Psoas muscle (tissue), 8 donors: ENCODE measurements around the gene SDK2. TPM values are rescaled to one million over a fixed set of nuclear protein-coding genes. Genes with fewer than 3 reads are reported as not detected.
A peak's percentile ranks its signal among the peaks of the same experiment; 100 is the strongest.
"Not testable (repeated sequence)": the region's sequence is repeated elsewhere in the genome, so short reads cannot be mapped to it uniquely, and the experiment has no call there.

Source experiments
- ATAC-seq, 4 donors: fragments of 200-7000 bp; cut with Tn5 transposase; one replicate each; pipeline ENCODE4 v1.9.1; 2020; ENCODE audit warnings: moderate library complexity in 3 of 4, mild to moderate bottlenecking in 2 of 4
- DNase-seq, 2 donors: peaks; one replicate each; pipeline ENCODE4 v3.0.0-alpha.2; 2020
- H3K27ac ChIP-seq: fragments of 200-600 bp; one replicate; pipeline ENCODE4 v1.8.0; 2022
- H3K27me3 ChIP-seq, 3 donors: fragments of 200-600 bp in 1 of 3; one replicate each; pipeline versions ENCODE4 v1.6.1 to v1.8.0; 2013 to 2022; ENCODE audit warnings: low read length in 2 of 3, mild to moderate bottlenecking in 2 of 3, moderate library complexity in 1 of 3; ENCODE audit not compliant: insufficient read depth in 3 of 3
- H3K36me3 ChIP-seq, 2 donors: fragments of 200-600 bp in 1 of 2; one replicate each; pipeline versions ENCODE4 v1.6.1 to v1.8.0; 2013 to 2022; ENCODE audit warnings: low read depth in 1 of 2, mild to moderate bottlenecking in 1 of 2, moderate library complexity in 1 of 2; ENCODE audit not compliant: insufficient read depth in 1 of 2
- H3K4me1 ChIP-seq: fragments of 200-600 bp; one replicate; pipeline ENCODE4 v1.8.0; 2022
- H3K4me3 ChIP-seq: fragments of 200-600 bp; one replicate; pipeline ENCODE4 v1.8.0; 2022; ENCODE audit warnings: mild to moderate bottlenecking
- H3K9me3 ChIP-seq: fragments of 200-600 bp; one replicate; pipeline ENCODE4 v1.8.0; 2022
- CTCF ChIP-seq: fragments of 200-600 bp; IDR thresholded peaks from one replicate; pipeline ENCODE4 v1.8.0; 2022; ENCODE audit warnings: antibody characterized with exemption
- WGBS, 3 donors: extraction: QIAGEN DNeasy Blood & Tissue Kit; methylation state at CpG; one replicate each; pipeline versions ENCODE4 v1.1.6 to v1.1.7; 2013; 5-methylcytosine and 5-hydroxymethylcytosine counted together
- intact Hi-C, 2 donors: fragments of 100-400 bp; cut with DNase I; formaldehyde crosslinking; loops; one replicate each; pipeline versions ENCODE4 v1.11.0 to v1.14.2; 2022
- polyA plus RNA-seq, 3 donors: library from polyadenylated mRNA; stranded (reverse); fragments of 200-250 nt; gene quantifications; one replicate each; pipeline ENCODE4 v1.2.3, GENCODE V29; 2013
- total RNA-seq, 4 donors: library from RNA; stranded (reverse); fragmentation: NEBNext Ultra II Directional in 2 of 4; extraction: Animal tissue kit (Norgen Biotek cat#: 25700) in 2 of 4; gene quantifications; one replicate each; pipeline versions ENCODE4 v1.2.1 to v1.2.4, GENCODE V29; 2021 to 2023
- donor health status: healthy with polysubstance abuse.
- donor health status: DM: no; HTN: no; CAD: no; lungs with moderate emphysema.
- donor health status: Bipolar disorder and iron deficiency.
- donor health status: healthy.
- donor health status: DM: yes; HTN: yes; CAD: no.
- donor health status: DM: no; HTN: no; CAD: no.
- donor health status: DM: no; HTN: no; CAD: no.
- donor health status: DM: yes; HTN: yes; CAD: no.

SDK2 gene
- total and polyA plus RNA-seq, 7 donors = 0.04 to 2.8 (median 0.24) TPM

GRCh38 chr17:73371836-73372235 lies 272.4 kb downstream of the SDK2 start:
- Histone ChIP-seq H3K36me3 (no peaks in the 10 kb centered on the region), H3K4me1 (no peaks in the 10 kb centered on the region), H3K27me3 (peaks cover 0 to 6% (median 0%) of the 10 kb centered on the region in 3 donors), H3K4me3 (no peak overlapping the region), H3K9me3 (no peaks in the 10 kb centered on the region), H3K27ac (no peak overlapping the region)
- intact Hi-C loops = loop anchor here (2.0 to 5.0 kb wide), 3 partner anchors 117 to 645 kb away; partner anchors contain the start of gene COG1 (in 1 of the 2)
- WGBS, 3 donors = 73 to 77% (median 74%) methylated on average over 9 of the region's 9 CpGs
- TF ChIP-seq CTCF = no peak
- DNase-seq (no peak), ATAC-seq (no peak)

- intact Hi-C loops = loop anchor here (2.0 to 5.0 kb wide), 3 partner anchors 116 to 644 kb away; partner anchors contain the start of gene COG1 (in 1 of the 2)
- 45 to 62% (median 60%) methylated on average over 6 of the region's 6 CpGs for WGBS, 3 donors
- H3K4me1 ChIP-seq = no peaks in the 10 kb centered on the region
- peaks cover 0 to 6% (median 0%) of the 10 kb centered on the region in 3 donors for H3K27me3 ChIP-seq
- no peak for TF ChIP-seq CTCF
- H3K36me3 ChIP-seq = no peaks in the 10 kb centered on the region
- H3K27ac ChIP-seq = no peak overlapping the region
- no peaks in the 10 kb centered on the region for H3K9me3 ChIP-seq
- no peak for DNase-seq
- no peak for ATAC-seq
- H3K4me3 ChIP-seq = no peak overlapping the region
Measured at GRCh38 chr17:73371285-73371684, 273.0 kb downstream of the SDK2 start.

- not testable (repeated sequence) for H3K27me3 ChIP-seq, H3K27ac ChIP-seq, H3K36me3 ChIP-seq, H3K9me3 ChIP-seq, H3K4me3 ChIP-seq, H3K4me1 ChIP-seq
- DNase-seq (peak; percentile 84 to 91), ATAC-seq (peak; percentile 81 to 90 (median 84))
- intact Hi-C loops = loop anchor here (1.0 to 5.0 kb wide), 4 partner anchors 114 to 643 kb away; partner anchors contain the start of gene COG1 (in 2 of the 2)
- TF ChIP-seq CTCF = peak; percentile 95
- 26 to 34% (median 30%) methylated on average over 14 of the region's 14 CpGs for WGBS, 3 donors
Measured at GRCh38 chr17:73369817-73370490, 274.3 kb downstream of the SDK2 start.

GRCh38 chr17:73369111-73369521 lies 275.1 kb downstream of the SDK2 start:
- intact Hi-C loops = loop anchor here in 1 of 2 donors (5.0 kb wide), 1 partner anchor 177 kb away; the partner anchor contains the start of gene COG1
- DNase-seq = no peak
- ATAC-seq = peak in 2 of 4 donors; percentile 11 to 16
- no peak overlapping the region for H3K4me3 ChIP-seq
- H3K27me3 ChIP-seq = peaks cover 0 to 4% (median 2%) of the 10 kb centered on the region in 3 donors
- H3K4me1 ChIP-seq = no peaks in the 10 kb centered on the region
- H3K36me3 ChIP-seq = no peaks in the 10 kb centered on the region
- WGBS, 3 donors = 46 to 65% (median 46%) methylated on average over 14 of the region's 14 CpGs
- no peak for TF ChIP-seq CTCF
- H3K9me3 ChIP-seq = no peaks in the 10 kb centered on the region
- H3K27ac ChIP-seq = no peak overlapping the region
